Endothelial cell of umbilical vein (primary cell): ENCODE results near the gene UROC1. TPM values are rescaled to one million over a fixed set of nuclear protein-coding genes. Genes with fewer than 3 reads are reported as not detected.

Source experiments
- BruUV-seq: library from RNA; stranded (reverse); fragments of 400-500 nt; replicated peaks from 2 replicates; lab custom pipeline; 2021; lab: Mats Ljungman, UMichigan
- CTCF ChIA-PET: fragments of 300-600, 350-600 bp; sonication (Branson Sonifier 250); formaldehyde crosslinking; loops from one replicate; lab custom pipeline; 2021; ENCODE audit warnings: antibody characterized with exemption, inconsistent platforms; lab: Charles Lee
- POLR2A ChIA-PET: fragments of 300-600, 350-600 bp; sonication (Branson Sonifier 250); formaldehyde crosslinking; loops from one replicate; lab custom pipeline; 2021; ENCODE audit warnings: antibody characterized with exemption, inconsistent platforms; lab: Charles Lee
- DNase-seq: peaks from one replicate; pipeline ENCODE4 v3.0.0-alpha.2; 2011; ENCODE audit warnings: low read depth, low spot score
- FAIRE-seq: peaks from 2 replicates; lab custom pipeline; 2011; peaks lifted over from hg19 to GRCh38; lab: Jason Lieb, UNC
- H2AFZ ChIP-seq: 2 replicates; pipeline ENCODE4 v1.6.0; 2012; ENCODE audit warnings: low read depth, low read length, control low read depth, inconsistent platforms
- H3K27ac ChIP-seq: 2 replicates; pipeline ENCODE4 v1.5.1; 2011; ENCODE audit warnings: low read depth, mild to moderate bottlenecking, control low read depth, low read length, moderate library complexity; ENCODE audit not compliant: insufficient read depth
- H3K27me3 ChIP-seq, 2 experiments: 2 replicates each; pipeline versions ENCODE4 v1.6.0 to v1.6.1; 2011; ENCODE audit warnings: low read length in 2 of 2, mixed read lengths in 1 of 2; ENCODE audit not compliant: control insufficient read depth in 2 of 2, insufficient read depth in 2 of 2
- H3K36me3 ChIP-seq, 2 experiments: 2 replicates in 1 of 2; 3 replicates in 1 of 2; pipeline ENCODE4 v1.5.1; 2011; ENCODE audit warnings: low read length in 2 of 2, mild to moderate bottlenecking in 1 of 2, moderate library complexity in 1 of 2; ENCODE audit not compliant: control insufficient read depth in 2 of 2, insufficient read depth in 2 of 2; ENCODE audit errors: extremely low read depth in 1 of 2
- H3K4me1 ChIP-seq: 3 replicates; pipeline ENCODE4 v1.5.1; 2011; ENCODE audit warnings: mild to moderate bottlenecking, low read length; ENCODE audit not compliant: control insufficient read depth, insufficient read depth; ENCODE audit errors: extremely low read depth
- H3K4me2 ChIP-seq: 2 replicates; pipeline ENCODE4 v1.6.1; 2011; ENCODE audit warnings: low read length, control low read depth, mixed read lengths; ENCODE audit not compliant: insufficient read depth
- H3K4me3 ChIP-seq, 3 experiments: fragments of 200-600 bp in 1 of 3; sonication (generic), shearing (Covaris generic) in 1 of 3; replicated peaks in 1 of 3; 2 replicates each; pipeline ENCODE4 v1.5.1; 2011 to 2016; ENCODE audit warnings: control low read depth in 3 of 3, low read length in 3 of 3, mild to moderate bottlenecking in 2 of 3, inconsistent platforms in 1 of 3, low read depth in 1 of 3, moderate library complexity in 1 of 3; ENCODE audit not compliant: insufficient read depth in 1 of 3
- H3K79me2 ChIP-seq: 2 replicates; pipeline ENCODE4 v1.6.0; 2012; ENCODE audit warnings: low read length, inconsistent platforms; ENCODE audit not compliant: control insufficient read depth, insufficient read depth
- H3K9ac ChIP-seq: replicated peaks from 2 replicates; pipeline ENCODE3; 2011; ENCODE audit warnings: low read length, control low read depth; ENCODE audit not compliant: insufficient read depth; ENCODE audit errors: extremely low read depth
- H3K9me1 ChIP-seq: replicated peaks from 3 replicates; pipeline ENCODE4 v1.6.0; 2011; ENCODE audit warnings: mild to moderate bottlenecking, low read length; ENCODE audit not compliant: control insufficient read depth, insufficient read depth; ENCODE audit errors: extremely low read depth
- H3K9me3 ChIP-seq: replicated peaks from 2 replicates; pipeline ENCODE4 v1.5.1; 2012; ENCODE audit warnings: low read length, inconsistent platforms; ENCODE audit not compliant: control insufficient read depth, insufficient read depth
- H4K20me1 ChIP-seq: replicated peaks from 2 replicates; pipeline ENCODE3; 2011; ENCODE audit warnings: mild to moderate bottlenecking, low read length; ENCODE audit not compliant: control insufficient read depth, insufficient read depth; ENCODE audit errors: extremely low read depth
- EZH2 ChIP-seq: IDR thresholded peaks from 2 replicates; pipeline ENCODE4 v1.6.1; 2012; ENCODE audit warnings: borderline replicate concordance, low read depth, mild to moderate bottlenecking, moderate library complexity, low read length, inconsistent platforms; ENCODE audit not compliant: severe bottlenecking
- FOS ChIP-seq: IDR thresholded peaks from 2 replicates; pipeline ENCODE4 v1.6.1; 2011; ENCODE audit warnings: mild to moderate bottlenecking, low read length, moderate library complexity, borderline replicate concordance; ENCODE audit not compliant: insufficient read depth
- GATA2 ChIP-seq: IDR thresholded peaks from 2 replicates; pipeline ENCODE4 v1.7.0; 2011; ENCODE audit warnings: low read depth, mild to moderate bottlenecking, moderate library complexity, mixed read lengths, low read length; ENCODE audit not compliant: insufficient read length, insufficient read depth
- JUN ChIP-seq: IDR thresholded peaks from 2 replicates; pipeline ENCODE4 v1.6.1; 2011; ENCODE audit warnings: borderline replicate concordance, low read depth; ENCODE audit not compliant: insufficient read length, insufficient read depth
- MYC ChIP-seq: IDR thresholded peaks from one replicate; pipeline ENCODE4 v1.6.1; 2011; ENCODE audit warnings: mild to moderate bottlenecking, low read depth, low read length
- POLR2A ChIP-seq: IDR thresholded peaks from 2 replicates; pipeline ENCODE4 v1.6.1; 2012; ENCODE audit warnings: low read depth, mild to moderate bottlenecking, control low read depth, low read length
- POLR2AphosphoS5 ChIP-seq: IDR thresholded peaks from 2 replicates; pipeline ENCODE4 v1.6.1; 2012; ENCODE audit warnings: low read depth, mild to moderate bottlenecking, control low read depth, low read length, moderate library complexity; ENCODE audit not compliant: insufficient read depth
- dilution Hi-C: fragments of 300-500 bp; cut with MboI; formaldehyde crosslinking; loops from one replicate; pipeline ENCODE4 v1.15.0; 2019; ENCODE audit warnings: low sequenced_read_pairs; ENCODE audit not compliant: extremely low pct_ligation_motif_present
- intact Hi-C: fragments of 100-400 bp; cut with micrococcal nuclease; formaldehyde crosslinking; loops from one replicate; pipeline ENCODE4 v1.10.0; 2022
- polyA plus RNA-seq, 4 experiments: library from polyadenylated mRNA; depleted of rRNA in 3 of 4; stranded (reverse) in 3 of 4; unstranded in 1 of 4; fragments of >200 nt; gene quantifications; 2 replicates each; pipeline versions ENCODE4 v1.2.1 to v1.2.3, GENCODE V29; 2011 to 2012; ENCODE audit warnings: missing spikeins in 1 of 4
- total RNA-seq: library from RNA; stranded (reverse); gene quantifications from 2 replicates; pipeline ENCODE4 v1.2.3, GENCODE V29; 2021
- TF ChIP-seq, protein P1 (sequence below): IDR thresholded peaks from 2 replicates; pipeline ENCODE4 v1.6.1; 2011; ENCODE audit not compliant: insufficient read depth, insufficient read length
- TF ChIP-seq, protein P2 (sequence below), 2 donors: IDR thresholded peaks; 1 replicate in 1 of 2; 2 replicates in 1 of 2; pipeline ENCODE4 v1.5.1; 2011; ENCODE audit warnings: low read length in 2 of 2, mild to moderate bottlenecking in 2 of 2, moderate library complexity in 2 of 2, control low read depth in 1 of 2, inconsistent platforms in 1 of 2, low read depth in 1 of 2; ENCODE audit not compliant: insufficient read depth in 1 of 2; ENCODE audit errors: extremely low read depth in 1 of 2

Gene UROC1
- total and polyA plus RNA-seq, 2 donors (not counting 3 experiments of a cell fraction or from before 2014, with no cell fraction given) = not detected

DNA sequence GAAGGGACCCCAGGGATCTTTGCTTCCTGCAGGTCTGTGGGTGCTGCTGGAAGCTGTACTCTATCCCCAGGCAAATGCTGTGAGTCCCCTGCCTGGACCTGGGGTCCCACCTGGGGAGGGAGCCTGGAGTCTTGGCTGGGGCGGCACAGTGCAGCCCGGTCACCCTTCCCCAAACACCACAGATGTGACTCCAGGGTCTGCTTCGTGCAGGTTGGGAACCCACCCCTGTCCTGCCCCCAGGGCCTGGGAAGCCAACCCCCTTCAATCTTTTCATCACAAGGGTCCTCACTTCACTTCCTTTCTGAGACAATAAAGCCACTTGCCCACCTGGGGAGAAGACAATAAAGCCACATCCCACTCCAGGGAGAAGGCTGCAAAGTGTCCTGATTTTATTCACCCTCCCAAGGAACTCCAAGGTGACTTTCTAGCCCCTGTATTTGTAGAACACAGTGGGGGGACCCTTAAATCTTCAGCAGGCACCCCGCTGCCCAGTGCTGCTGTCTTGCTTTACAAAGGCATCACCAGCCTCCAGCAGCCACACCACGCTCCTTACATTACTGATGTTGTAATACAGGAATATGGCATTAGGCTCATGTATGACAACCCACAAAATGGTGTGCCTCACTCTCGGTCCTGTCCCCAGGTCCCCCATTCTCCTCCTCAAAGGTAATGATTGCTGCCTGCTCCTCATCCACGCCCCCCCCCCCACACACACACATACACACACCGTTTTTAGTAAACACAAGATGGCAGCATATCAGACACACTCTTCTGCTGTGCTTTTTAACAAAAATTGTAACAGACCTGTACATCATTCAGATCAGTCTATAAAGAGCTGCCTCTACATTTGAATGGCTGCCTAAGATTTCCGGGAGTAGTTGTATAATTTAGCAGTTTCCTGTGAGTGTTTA lies 31.2 kb upstream of the UROC1 start:
- intact Hi-C loops = no loop called here
- Histone ChIP-seq H3K9me3 (no peaks in the 10 kb centered on the region), H3K9me1 (no peaks in the 10 kb centered on the region), H2AFZ (no peak overlapping the region), H3K27me3 (peaks cover 0 to 2% of the 10 kb centered on the region in 2 experiments), H3K36me3 (no peaks in the 10 kb centered on the region), H3K4me3 (no peak overlapping the region), H3K4me1 (no peaks in the 10 kb centered on the region), H3K9ac (no peak overlapping the region), H3K4me2 (no peak overlapping the region), H3K79me2 (no peaks in the 10 kb centered on the region), H4K20me1 (no peaks in the 10 kb centered on the region), H3K27ac (no peak overlapping the region)
- BruUV-seq = no TSS peak
- dilution Hi-C loops = no loop called here
- FAIRE-seq (no peak), DNase-seq (no peak)
- POLR2A ChIA-PET = no interaction called here
- CTCF ChIA-PET = no interaction called here
- TF ChIP-seq POLR2AphosphoS5 (no peak), FOS (no peak), MYC (no peak), POLR2A (no peak), JUN (no peak), GATA2 (no peak), EZH2 (no peak)
- TF ChIP-seq, protein P1, sequence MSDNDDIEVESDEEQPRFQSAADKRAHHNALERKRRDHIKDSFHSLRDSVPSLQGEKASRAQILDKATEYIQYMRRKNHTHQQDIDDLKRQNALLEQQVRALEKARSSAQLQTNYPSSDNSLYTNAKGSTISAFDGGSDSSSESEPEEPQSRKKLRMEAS = no peak
- TF ChIP-seq, protein P2, sequence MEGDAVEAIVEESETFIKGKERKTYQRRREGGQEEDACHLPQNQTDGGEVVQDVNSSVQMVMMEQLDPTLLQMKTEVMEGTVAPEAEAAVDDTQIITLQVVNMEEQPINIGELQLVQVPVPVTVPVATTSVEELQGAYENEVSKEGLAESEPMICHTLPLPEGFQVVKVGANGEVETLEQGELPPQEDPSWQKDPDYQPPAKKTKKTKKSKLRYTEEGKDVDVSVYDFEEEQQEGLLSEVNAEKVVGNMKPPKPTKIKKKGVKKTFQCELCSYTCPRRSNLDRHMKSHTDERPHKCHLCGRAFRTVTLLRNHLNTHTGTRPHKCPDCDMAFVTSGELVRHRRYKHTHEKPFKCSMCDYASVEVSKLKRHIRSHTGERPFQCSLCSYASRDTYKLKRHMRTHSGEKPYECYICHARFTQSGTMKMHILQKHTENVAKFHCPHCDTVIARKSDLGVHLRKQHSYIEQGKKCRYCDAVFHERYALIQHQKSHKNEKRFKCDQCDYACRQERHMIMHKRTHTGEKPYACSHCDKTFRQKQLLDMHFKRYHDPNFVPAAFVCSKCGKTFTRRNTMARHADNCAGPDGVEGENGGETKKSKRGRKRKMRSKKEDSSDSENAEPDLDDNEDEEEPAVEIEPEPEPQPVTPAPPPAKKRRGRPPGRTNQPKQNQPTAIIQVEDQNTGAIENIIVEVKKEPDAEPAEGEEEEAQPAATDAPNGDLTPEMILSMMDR (IDR thresholded peaks at IDR 0.05; ENCODE audit: extremely low read depth in 1 of 2, insufficient read depth in 1 of 2, low read depth in 1 of 2, low read length in 2 of 2) = no peak
